Testis (tissue), 2 donors: ENCODE data around the gene ADNP.

Source experiments
- CTCF ChIP-seq, 3 experiments: fragments of 450-650 bp in 2 of 3; fragments of 200-600 bp in 1 of 3; sonication (generic) in 1 of 3; IDR thresholded peaks; one replicate each; pipeline ENCODE4 v1.5.1; 2016 to 2019; ENCODE audit warnings: antibody characterized with exemption in 3 of 3, mild to moderate bottlenecking in 2 of 3, moderate library complexity in 1 of 3
- POLR2A ChIP-seq: fragments of 450-650 bp; IDR thresholded peaks from one replicate; pipeline ENCODE4 v1.6.1; 2017; ENCODE audit warnings: antibody characterized with exemption, mild to moderate bottlenecking, moderate library complexity

GRCh38 chr20:50901301-50901700 is 29.9 kb downstream of the ADNP start:
- TF ChIP-seq CTCF (IDR thresholded peaks at IDR 0.05), result no peak
- no peak for TF ChIP-seq POLR2A
